H1 (cell line): Measurements from ENCODE around the gene DISP1. TPM values are rescaled to one million over a fixed set of nuclear protein-coding genes. Genes with fewer than 3 reads are reported as not detected.

Experiments
- ASH2L ChIP-seq: fragments of 200-600, 300-600 bp; sonication (generic); IDR thresholded peaks from one replicate; pipeline ENCODE4 v1.7.1; 2017; ENCODE audit warnings: low read length
- BACH1 ChIP-seq: IDR thresholded peaks from 2 replicates; pipeline ENCODE4 v1.6.1; 2012; ENCODE audit warnings: low read length, improper control_type of control experiment
- BRCA1 ChIP-seq: IDR thresholded peaks from 2 replicates; pipeline ENCODE4 v1.6.1; 2012; ENCODE audit warnings: low read depth, low read length, improper control_type of control experiment
- CBX8 ChIP-seq: fragments of 300-800, 300-1000 bp; sonication (generic); IDR thresholded peaks from 2 replicates; pipeline ENCODE4 v1.7.1; 2016; ENCODE audit warnings: low read depth, low read length, borderline replicate concordance
- E2F6 ChIP-seq: IDR thresholded peaks from 2 replicates; pipeline ENCODE4 v1.6.1; 2012; ENCODE audit warnings: inconsistent platforms
- EGR1 ChIP-seq: IDR thresholded peaks from 2 replicates; pipeline ENCODE4 v1.6.1; 2011; ENCODE audit warnings: low read depth, low read length, borderline replicate concordance
- HDAC2 ChIP-seq, 2 experiments: fragments of 300-600 bp in 1 of 2; sonication (generic) in 1 of 2; IDR thresholded peaks; 2 replicates each; pipeline ENCODE4 v1.6.1; 2011 to 2012; ENCODE audit warnings: low read depth in 2 of 2, low read length in 2 of 2, mild to moderate bottlenecking in 2 of 2, moderate library complexity in 2 of 2, borderline replicate concordance in 1 of 2, inconsistent platforms in 1 of 2
- JUN ChIP-seq: IDR thresholded peaks from 2 replicates; pipeline ENCODE4 v1.6.1; 2011; ENCODE audit warnings: low read depth, mild to moderate bottlenecking, improper control_type of control experiment, low read length
- KDM5A ChIP-seq: fragments of 200-600 bp; IDR thresholded peaks from 2 replicates; pipeline ENCODE4 v1.7.1; 2012; ENCODE audit warnings: mild to moderate bottlenecking, low read length, inconsistent platforms, mixed read lengths
- MAX ChIP-seq: IDR thresholded peaks from 2 replicates; pipeline ENCODE4 v1.6.1; 2012; ENCODE audit warnings: inconsistent platforms
- POLR2AphosphoS5 ChIP-seq: IDR thresholded peaks from 2 replicates; pipeline ENCODE4 v1.6.1; 2011; ENCODE audit warnings: low read depth, low read length
- RAD21 ChIP-seq, 2 experiments: IDR thresholded peaks in 1 of 2; conservative IDR thresholded peaks in 1 of 2; 2 replicates each; pipeline ENCODE4 v1.6.1; 2011; ENCODE audit warnings: low read depth in 2 of 2, low read length in 2 of 2, improper control_type of control experiment in 1 of 2, inconsistent platforms in 1 of 2, mild to moderate bottlenecking in 1 of 2, moderate library complexity in 1 of 2
- RBBP5 ChIP-seq: IDR thresholded peaks from 2 replicates; pipeline ENCODE4 v1.7.1; 2012; ENCODE audit warnings: low read depth, mild to moderate bottlenecking, inconsistent platforms, low read length, moderate library complexity, borderline replicate concordance
- RFX5 ChIP-seq: IDR thresholded peaks from 2 replicates; pipeline ENCODE4 v1.6.1; 2011; ENCODE audit warnings: low read depth, low read length, improper control_type of control experiment, borderline replicate concordance
- SIN3A ChIP-seq, 2 experiments: IDR thresholded peaks in 1 of 2; conservative IDR thresholded peaks in 1 of 2; 2 replicates each; pipeline ENCODE4 v1.6.1; 2011 to 2012; ENCODE audit warnings: low read length in 2 of 2, improper control_type of control experiment in 1 of 2, low read depth in 1 of 2, mild to moderate bottlenecking in 1 of 2
- SIRT6 ChIP-seq: IDR thresholded peaks from one replicate; pipeline ENCODE4 v1.7.1; 2012; ENCODE audit warnings: low read length, inconsistent platforms
- TAF1 ChIP-seq: IDR thresholded peaks from 2 replicates; pipeline ENCODE4 v1.6.1; 2011; ENCODE audit warnings: mild to moderate bottlenecking, low read depth, low read length
- TAF7 ChIP-seq: optimal IDR thresholded peaks from 2 replicates; pipeline ENCODE3; 2011; ENCODE audit warnings: low read depth, mild to moderate bottlenecking, inconsistent platforms, low read length, moderate library complexity, borderline replicate concordance
- TBP ChIP-seq: IDR thresholded peaks from 2 replicates; pipeline ENCODE4 v1.6.1; 2011; ENCODE audit warnings: low read depth, low read length, improper control_type of control experiment
- USF2 ChIP-seq: IDR thresholded peaks from 2 replicates; pipeline ENCODE4 v1.6.1; 2011; ENCODE audit warnings: low read length, improper control_type of control experiment
- YY1 ChIP-seq: IDR thresholded peaks from 2 replicates; pipeline ENCODE4 v1.6.1; 2011; ENCODE audit warnings: low read depth, mild to moderate bottlenecking, low read length
- polyA plus RNA-seq, 7 experiments: library from polyadenylated mRNA; depleted of rRNA in 3 of 7; stranded (reverse) in 5 of 7; unstranded in 2 of 7; fragments of >200 nt in 5 of 7; fragments of 200-250 nt in 2 of 7; gene quantifications; 1 replicate in 5 of 7; 2 replicates in 1 of 7; 4 replicates in 1 of 7; pipeline versions ENCODE4 v1.2.1 to v1.2.3, GENCODE V29; 2011 to 2013; ENCODE audit warnings: missing spikeins in 2 of 7, mixed read lengths in 2 of 7
- total RNA-seq: library from RNA; stranded (reverse); fragmentation: NEBNext Ultra II Directional; extraction: Animal tissue kit (Norgen Biotek cat#: 25700); gene quantifications from 2 replicates; pipeline ENCODE4 v1.2.1, GENCODE V29; 2021

DISP1 gene
- total and polyA plus RNA-seq, 2 of the 8 experiments (the other 6 are each of a cell fraction or from before 2014, with no cell fraction given) = 4.1 to 6.1 TPM

- TF ChIP-seq E2F6 = no peak
- TF ChIP-seq BACH1 = peak; percentile 52; the same call in 1 of the 2 replicates
- TF ChIP-seq SIN3A (conservative IDR thresholded peaks at IDR 0.05 in 1 of 2, IDR thresholded peaks at IDR 0.05 in 1 of 2; ENCODE audit: low read depth in 1 of 2, low read length in 2 of 2) = no peak; a peak in 1 of 4 replicates
- no peak for TF ChIP-seq CBX8
- peak; percentile 74 for TF ChIP-seq TAF1
- TF ChIP-seq TAF7 = peak; percentile 35
- TF ChIP-seq BRCA1 = no peak
- TF ChIP-seq MAX = no peak
- 0 out of 4 replicates have a peak, but pooled peaks have one; percentile 6 to 77 for TF ChIP-seq HDAC2 (IDR thresholded peaks at IDR 0.05; ENCODE audit: borderline replicate concordance in 1 of 2, low read depth in 2 of 2, low read length in 2 of 2)
- TF ChIP-seq KDM5A = no peak
- peak; percentile 43 for TF ChIP-seq TBP
- no peak for TF ChIP-seq JUN
- TF ChIP-seq RBBP5 = peak; percentile 93; the same call in 1 of the 2 replicates
- TF ChIP-seq ASH2L = peak; percentile 94
- no peak for TF ChIP-seq SIRT6
- TF ChIP-seq RFX5 = no peak
- TF ChIP-seq POLR2AphosphoS5 = peak; percentile 51; the same call in 1 of the 2 replicates
- peak in 1 of 2 experiments; percentile 13; a peak in 1 of 4 replicates for TF ChIP-seq RAD21 (IDR thresholded peaks at IDR 0.05 in 1 of 2, conservative IDR thresholded peaks at IDR 0.05 in 1 of 2; ENCODE audit: low read depth in 2 of 2, low read length in 2 of 2)
- no peak for TF ChIP-seq YY1
- TF ChIP-seq USF2 = no peak
- TF ChIP-seq EGR1 = no peak
Observed at GRCh38 chr1:222814536-222815439, at the start of gene DISP1 (continued).
